PC-9 (cell line): ENCODE measurements around the gene GPRIN3.

Experiments
- CTCF ChIP-seq: fragments of 200-600 bp; sonication (generic); conservative IDR thresholded peaks from 2 replicates; pipeline ENCODE4 v1.6.1; 2017; ENCODE audit warnings: mixed run types, antibody characterized with exemption, mild to moderate bottlenecking, moderate library complexity
- EZH2 ChIP-seq: fragments of 200-600 bp; sonication (generic); IDR thresholded peaks from 2 replicates; pipeline ENCODE4 v1.8.0; 2017; ENCODE audit warnings: antibody characterized with exemption, low read depth

- TF ChIP-seq CTCF (no peak), EZH2 (no peak)
Measured at GRCh38 chr4:89300499-89300898, 7.1 kb downstream of the GPRIN3 start.
